Uterus (tissue), 4 donors: Measurements from ENCODE around the gene STAB1. TPM values are rescaled to one million over a fixed set of nuclear protein-coding genes. Genes with fewer than 3 reads are reported as not detected.
A peak's percentile ranks its signal among the peaks of the same experiment; 100 is the strongest.

Experiments used
- DNase-seq, 2 donors: peaks; one replicate each; pipeline ENCODE4 v3.0.0-alpha.2; 2019 to 2020
- H3K27ac ChIP-seq, 2 donors: fragments of 200-600 bp; sonication (generic); 1 replicate in 1 of 2; 2 replicates in 1 of 2; pipeline ENCODE4 v1.5.1; 2016 to 2018
- H3K27me3 ChIP-seq, 2 donors: fragments of 200-600 bp; sonication (generic); one replicate each; pipeline ENCODE4 v1.5.1; 2018 to 2019; ENCODE audit warnings: control low read depth in 1 of 2
- H3K36me3 ChIP-seq, 2 donors: fragments of 200-600 bp; sonication (generic); one replicate each; pipeline ENCODE4 v1.5.1; 2019; ENCODE audit warnings: control low read depth in 1 of 2
- H3K4me1 ChIP-seq, 2 donors: fragments of 200-600 bp; sonication (generic); one replicate each; pipeline ENCODE4 v1.5.1; 2018 to 2019; ENCODE audit warnings: control low read depth in 1 of 2
- H3K4me3 ChIP-seq, 2 donors: fragments of 200-600 bp; sonication (generic); 1 replicate in 1 of 2; 2 replicates in 1 of 2; pipeline ENCODE4 v1.5.1; 2018 to 2019; ENCODE audit warnings: mild to moderate bottlenecking in 1 of 2
- H3K9me3 ChIP-seq, 2 donors: fragments of 200-600 bp; sonication (generic); one replicate each; pipeline ENCODE4 v1.5.1; 2019; ENCODE audit warnings: control low read depth in 1 of 2
- POLR2A ChIP-seq, 2 donors: fragments of 450-650 bp; IDR thresholded peaks; one replicate each; pipeline ENCODE4 v1.6.1; 2016; ENCODE audit warnings: antibody characterized with exemption in 2 of 2, mild to moderate bottlenecking in 1 of 2, moderate library complexity in 1 of 2
- intact Hi-C: fragments of 100-400 bp; cut with DNase I; formaldehyde crosslinking; loops from one replicate; pipeline ENCODE4 v1.15.1; 2023; ENCODE audit warnings: low total_unique reads
- total RNA-seq, 4 donors: library from RNA; depleted of rRNA in 3 of 4; stranded (reverse); fragments of >200 nt in 3 of 4; gene quantifications; one replicate each; pipeline versions ENCODE4 v1.1.0 to v1.2.4, GENCODE V29; 2014 to 2023
- TF ChIP-seq, protein P1 (sequence below), 4 experiments: fragments of 200-600 bp in 2 of 4; fragments of 450-650 bp in 2 of 4; sonication (generic) in 2 of 4; IDR thresholded peaks; one replicate each; pipeline ENCODE4 v1.5.1; 2016 to 2019; ENCODE audit warnings: antibody characterized with exemption in 4 of 4, mild to moderate bottlenecking in 2 of 4, moderate library complexity in 1 of 4
- donor health status: DM: yes; HTN: yes; CAD: no.

The STAB1 gene
- total RNA-seq, 4 donors from 2014 or later = 55.3 to 216 (median 78.2) TPM

GRCh38 chr3:52488746-52489145 lies 6.4 kb upstream of the STAB1 start:
- no peaks in the 10 kb centered on the region for H3K27me3 ChIP-seq
- H3K9me3 ChIP-seq = no peaks in the 10 kb centered on the region
- H3K4me3 ChIP-seq = no peak overlapping the region
- DNase-seq = no peak
- peaks cover 0 to under 1% of the 10 kb centered on the region in 2 donors for H3K4me1 ChIP-seq
- no peak overlapping the region for H3K27ac ChIP-seq
- intact Hi-C loops = no loop called here
- H3K36me3 ChIP-seq = no peaks in the 10 kb centered on the region
- TF ChIP-seq, protein P1, sequence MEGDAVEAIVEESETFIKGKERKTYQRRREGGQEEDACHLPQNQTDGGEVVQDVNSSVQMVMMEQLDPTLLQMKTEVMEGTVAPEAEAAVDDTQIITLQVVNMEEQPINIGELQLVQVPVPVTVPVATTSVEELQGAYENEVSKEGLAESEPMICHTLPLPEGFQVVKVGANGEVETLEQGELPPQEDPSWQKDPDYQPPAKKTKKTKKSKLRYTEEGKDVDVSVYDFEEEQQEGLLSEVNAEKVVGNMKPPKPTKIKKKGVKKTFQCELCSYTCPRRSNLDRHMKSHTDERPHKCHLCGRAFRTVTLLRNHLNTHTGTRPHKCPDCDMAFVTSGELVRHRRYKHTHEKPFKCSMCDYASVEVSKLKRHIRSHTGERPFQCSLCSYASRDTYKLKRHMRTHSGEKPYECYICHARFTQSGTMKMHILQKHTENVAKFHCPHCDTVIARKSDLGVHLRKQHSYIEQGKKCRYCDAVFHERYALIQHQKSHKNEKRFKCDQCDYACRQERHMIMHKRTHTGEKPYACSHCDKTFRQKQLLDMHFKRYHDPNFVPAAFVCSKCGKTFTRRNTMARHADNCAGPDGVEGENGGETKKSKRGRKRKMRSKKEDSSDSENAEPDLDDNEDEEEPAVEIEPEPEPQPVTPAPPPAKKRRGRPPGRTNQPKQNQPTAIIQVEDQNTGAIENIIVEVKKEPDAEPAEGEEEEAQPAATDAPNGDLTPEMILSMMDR (IDR thresholded peaks at IDR 0.05) = no peak
- no peak for TF ChIP-seq POLR2A (IDR thresholded peaks at IDR 0.05)

GRCh38 chr3:52489453-52489852 lies 5.7 kb upstream of the STAB1 start:
- no peaks in the 10 kb centered on the region for H3K27me3 ChIP-seq
- TF ChIP-seq, protein P1 (IDR thresholded peaks at IDR 0.05) = no peak
- no peak for TF ChIP-seq POLR2A (IDR thresholded peaks at IDR 0.05)
- no peak for DNase-seq
- no peaks in the 10 kb centered on the region for H3K9me3 ChIP-seq
- H3K4me1 ChIP-seq = no peaks in the 10 kb centered on the region
- no peak overlapping the region for H3K4me3 ChIP-seq
- no peaks in the 10 kb centered on the region for H3K36me3 ChIP-seq
- intact Hi-C loops = no loop called here
- H3K27ac ChIP-seq = no peak overlapping the region

- TF ChIP-seq, protein P1 (IDR thresholded peaks at IDR 0.05) = no peak
- TF ChIP-seq POLR2A (IDR thresholded peaks at IDR 0.05) = no peak
- no peak for DNase-seq
- no peaks in the 10 kb centered on the region for H3K9me3 ChIP-seq
- H3K27me3 ChIP-seq = no peaks in the 10 kb centered on the region
- no peaks in the 10 kb centered on the region for H3K4me1 ChIP-seq
- no peaks in the 10 kb centered on the region for H3K36me3 ChIP-seq
- H3K4me3 ChIP-seq = no peak overlapping the region
- intact Hi-C loops = no loop called here
- H3K27ac ChIP-seq = peak overlapping the region in 1 of 2 donors; percentile 43
These were observed 4.9 kb upstream of the STAB1 start for GRCh38 chr3:52490035-52490938.

DNA sequence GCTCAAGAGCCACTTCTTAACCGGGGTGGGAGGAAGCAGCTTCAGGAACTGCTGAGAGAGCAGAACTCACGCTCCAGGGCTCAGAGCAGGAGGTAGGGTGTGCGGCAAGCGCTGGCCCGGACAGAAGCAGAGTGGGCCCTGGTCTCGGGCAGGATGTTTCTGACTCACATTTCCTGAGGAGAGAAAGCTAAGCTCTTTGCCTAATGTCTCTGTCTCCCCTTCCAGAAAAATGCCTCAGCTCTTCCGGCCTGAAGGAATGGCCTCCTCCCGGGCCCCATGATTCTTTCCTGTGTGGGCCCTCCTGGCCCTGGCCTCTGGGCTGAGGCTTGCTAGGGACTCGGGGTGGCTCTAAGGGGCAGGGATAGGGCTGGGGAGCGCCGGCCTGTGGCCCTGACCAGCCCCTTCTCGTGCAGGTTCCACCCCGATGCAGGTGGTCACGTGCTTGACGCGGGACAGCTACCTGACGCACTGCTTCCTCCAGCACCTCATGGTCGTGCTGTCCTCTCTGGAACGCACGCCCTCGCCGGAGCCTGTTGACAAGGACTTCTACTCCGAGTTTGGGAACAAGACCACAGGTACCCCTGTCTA lies 4.1 kb upstream of the STAB1 start:
- intact Hi-C loops = no loop called here
- no peak overlapping the region for H3K4me3 ChIP-seq
- no peaks in the 10 kb centered on the region for H3K9me3 ChIP-seq
- no peaks in the 10 kb centered on the region for H3K36me3 ChIP-seq
- peak overlapping the region; percentile 39 to 43 for H3K27ac ChIP-seq
- DNase-seq = peak in 1 of 2 donors; percentile 44
- H3K27me3 ChIP-seq = no peaks in the 10 kb centered on the region
- TF ChIP-seq POLR2A (IDR thresholded peaks at IDR 0.05) = no peak
- TF ChIP-seq, protein P1 (IDR thresholded peaks at IDR 0.05) = no peak
- H3K4me1 ChIP-seq = no peaks in the 10 kb centered on the region

- H3K36me3 ChIP-seq = no peaks in the 10 kb centered on the region
- no peaks in the 10 kb centered on the region for H3K27me3 ChIP-seq
- no peaks in the 10 kb centered on the region for H3K4me1 ChIP-seq
- no peak overlapping the region for H3K27ac ChIP-seq
- intact Hi-C loops = no loop called here
- no peaks in the 10 kb centered on the region for H3K9me3 ChIP-seq
- TF ChIP-seq POLR2A (IDR thresholded peaks at IDR 0.05) = no peak
- TF ChIP-seq, protein P1 (IDR thresholded peaks at IDR 0.05) = no peak
- H3K4me3 ChIP-seq = no peak overlapping the region
- no peak for DNase-seq
These were observed 3.1 kb upstream of the STAB1 start for GRCh38 chr3:52492059-52492458.
